ENCODE measurements around the gene ADNP2.
A peak's percentile ranks its signal among the peaks of the same experiment; 100 is the strongest.
"Not testable (repeated sequence)": the region's sequence is repeated elsewhere in the genome, so short reads cannot be mapped to it uniquely, and the experiment has no call there.

ADNP2 gene

GRCh38 chr18:80163183-80163582, 54.1 kb downstream of the ADNP2 start:
- H3K27ac ChIP-seq (ENCODE audit: insufficient read depth in 1 of 2, low read depth in 1 of 2, low read length in 2 of 2, poor library complexity in 1 of 2, severe bottlenecking in 2 of 2) = no peak overlapping the region
- DNase-seq = no peak
- H3K9me3 ChIP-seq (ENCODE audit: control extremely low read depth in 1 of 5, control insufficient read depth in 4 of 5, insufficient read depth in 2 of 5, low read depth in 1 of 5, low read length in 4 of 5) = peaks cover 0 to 15% (median 11%) of the 10 kb centered on the region in 5 experiments
- ChIA-PET POLR2A (interaction anchor here (1.0 kb wide), 1 partner anchor 18 kb away, joined by 3 read pairs; no protein-coding TSS in a partner anchor), CTCF (no interaction called here)
- peaks cover 0 to 4% (median 1%) of the 10 kb centered on the region in 4 experiments for H3K4me1 ChIP-seq (ENCODE audit: control extremely low read depth in 1 of 4, control insufficient read depth in 4 of 4, insufficient read depth in 4 of 4, low read length in 3 of 4)
- no peaks in the 10 kb centered on the region for H3K36me3 ChIP-seq (ENCODE audit: control insufficient read depth in 4 of 4, insufficient read depth in 4 of 4, low read length in 3 of 4)
- peaks cover 0 to 12% (median 0%) of the 10 kb centered on the region in 5 experiments for H3K27me3 ChIP-seq (replicated peaks in 2 of 5; ENCODE audit: control insufficient read depth in 4 of 5, insufficient read depth in 5 of 5, low read length in 4 of 5)
- H3K4me3 ChIP-seq (ENCODE audit: control insufficient read depth in 1 of 7, extremely low read depth in 1 of 7, insufficient read depth in 4 of 7, low read depth in 2 of 7, low read length in 6 of 7) = no peak overlapping the region
- 92% methylated on average over 4 of the region's 7 CpGs for WGBS (ENCODE audit: insufficient coverage)

- POLR2A ChIA-PET; H3K36me3 ChIP-seq (ENCODE audit: control insufficient read depth in 4 of 4, insufficient read depth in 4 of 4, low read length in 3 of 4); H3K4me1 ChIP-seq (ENCODE audit: control extremely low read depth in 1 of 4, control insufficient read depth in 4 of 4, insufficient read depth in 4 of 4, low read length in 3 of 4); CTCF ChIA-PET; H3K4me3 ChIP-seq (ENCODE audit: control insufficient read depth in 1 of 7, extremely low read depth in 1 of 7, insufficient read depth in 4 of 7, low read depth in 2 of 7, low read length in 6 of 7); H3K27ac ChIP-seq (ENCODE audit: insufficient read depth in 1 of 2, low read depth in 1 of 2, low read length in 2 of 2, poor library complexity in 1 of 2, severe bottlenecking in 2 of 2): not testable (repeated sequence)
- H3K9me3 ChIP-seq (ENCODE audit: control extremely low read depth in 1 of 5, control insufficient read depth in 4 of 5, insufficient read depth in 2 of 5, low read depth in 1 of 5, low read length in 4 of 5) = peaks cover 0 to 15% (median 11%) of the 10 kb centered on the region in 5 experiments
- peaks cover 0 to 12% (median 0%) of the 10 kb centered on the region in 5 experiments for H3K27me3 ChIP-seq (replicated peaks in 2 of 5; ENCODE audit: control insufficient read depth in 4 of 5, insufficient read depth in 5 of 5, low read length in 4 of 5)
- DNase-seq = peak in 2 of 3 donors; percentile 13 to 29
- 78% methylated on average over 8 of the region's 9 CpGs for WGBS (ENCODE audit: insufficient coverage)
Measured at GRCh38 chr18:80164727-80165355, 55.8 kb downstream of the ADNP2 start.

- H3K36me3 ChIP-seq (ENCODE audit: control insufficient read depth in 4 of 4, insufficient read depth in 4 of 4, low read length in 3 of 4) = no peaks in the 10 kb centered on the region
- 98% methylated on average over 9 of the region's 10 CpGs for WGBS (ENCODE audit: insufficient coverage)
Measured at GRCh38 chr18:80166240-80166639, 57.2 kb downstream of the ADNP2 start.

GRCh38 chr18:80166725-80167124, 57.7 kb downstream of the ADNP2 start:
- Histone ChIP-seq H3K27ac (ENCODE audit: insufficient read depth in 1 of 2, low read depth in 1 of 2, low read length in 2 of 2, poor library complexity in 1 of 2, severe bottlenecking in 2 of 2) (no peak overlapping the region), H3K36me3 (ENCODE audit: control insufficient read depth in 4 of 4, insufficient read depth in 4 of 4, low read length in 3 of 4) (no peaks in the 10 kb centered on the region), H3K4me1 (ENCODE audit: control extremely low read depth in 1 of 4, control insufficient read depth in 4 of 4, insufficient read depth in 4 of 4, low read length in 3 of 4) (no peaks in the 10 kb centered on the region), H3K9me3 (ENCODE audit: control extremely low read depth in 1 of 5, control insufficient read depth in 4 of 5, insufficient read depth in 2 of 5, low read depth in 1 of 5, low read length in 4 of 5) (peaks cover 0 to 15% (median 11%) of the 10 kb centered on the region in 5 experiments), H3K27me3 (replicated peaks in 2 of 5; ENCODE audit: control insufficient read depth in 4 of 5, insufficient read depth in 5 of 5, low read length in 4 of 5) (peaks cover 0 to 9% (median 2%) of the 10 kb centered on the region in 5 experiments), H3K4me3 (ENCODE audit: control insufficient read depth in 1 of 7, extremely low read depth in 1 of 7, insufficient read depth in 4 of 7, low read depth in 2 of 7, low read length in 6 of 7) (no peak overlapping the region)
- ChIA-PET CTCF (interaction anchor here (1.0 kb wide), 1 partner anchor 9 kb away, joined by 4 read pairs; no protein-coding TSS in a partner anchor), POLR2A (no interaction called here)
- DNase-seq = no peak
- WGBS (ENCODE audit: insufficient coverage) = 96% methylated on average over 6 of the region's 6 CpGs

More at GRCh38 chr18:80166240-80166639, 57.2 kb downstream of the ADNP2 start:
- Histone ChIP-seq H3K4me1 (ENCODE audit: control extremely low read depth in 1 of 4, control insufficient read depth in 4 of 4, insufficient read depth in 4 of 4, low read length in 3 of 4) (no peaks in the 10 kb centered on the region), H3K27me3 (replicated peaks in 2 of 5; ENCODE audit: control insufficient read depth in 4 of 5, insufficient read depth in 5 of 5, low read length in 4 of 5) (peaks cover 0 to 5% (median 0%) of the 10 kb centered on the region in 5 experiments), H3K27ac (ENCODE audit: insufficient read depth in 1 of 2, low read depth in 1 of 2, low read length in 2 of 2, poor library complexity in 1 of 2, severe bottlenecking in 2 of 2) (no peak overlapping the region), H3K4me3 (ENCODE audit: control insufficient read depth in 1 of 7, extremely low read depth in 1 of 7, insufficient read depth in 4 of 7, low read depth in 2 of 7, low read length in 6 of 7) (no peak overlapping the region), H3K9me3 (ENCODE audit: control extremely low read depth in 1 of 5, control insufficient read depth in 4 of 5, insufficient read depth in 2 of 5, low read depth in 1 of 5, low read length in 4 of 5) (peaks cover 0 to 15% (median 11%) of the 10 kb centered on the region in 5 experiments)
- CTCF ChIA-PET = interaction anchor here (1.0 kb wide), 1 partner anchor 9 kb away, joined by 4 read pairs; no protein-coding TSS in a partner anchor
- no peak for DNase-seq
- POLR2A ChIA-PET = no interaction called here

- Histone ChIP-seq H3K4me1 (ENCODE audit: control extremely low read depth in 1 of 4, control insufficient read depth in 4 of 4, insufficient read depth in 4 of 4, low read length in 3 of 4) (no peaks in the 10 kb centered on the region), H3K9me3 (ENCODE audit: control extremely low read depth in 1 of 5, control insufficient read depth in 4 of 5, insufficient read depth in 2 of 5, low read depth in 1 of 5, low read length in 4 of 5) (peaks cover 0 to 15% (median 11%) of the 10 kb centered on the region in 5 experiments), H3K27me3 (replicated peaks in 2 of 5; ENCODE audit: control insufficient read depth in 4 of 5, insufficient read depth in 5 of 5, low read length in 4 of 5) (peaks cover 0 to 12% (median 3%) of the 10 kb centered on the region in 5 experiments), H3K27ac (ENCODE audit: insufficient read depth in 1 of 2, low read depth in 1 of 2, low read length in 2 of 2, poor library complexity in 1 of 2, severe bottlenecking in 2 of 2) (no peak overlapping the region), H3K36me3 (ENCODE audit: control insufficient read depth in 4 of 4, insufficient read depth in 4 of 4, low read length in 3 of 4) (no peaks in the 10 kb centered on the region), H3K4me3 (ENCODE audit: control insufficient read depth in 1 of 7, extremely low read depth in 1 of 7, insufficient read depth in 4 of 7, low read depth in 2 of 7, low read length in 6 of 7) (no peak overlapping the region)
- ChIA-PET CTCF (interaction anchor here (1.9 kb wide), 1 partner anchor 8 kb away, joined by 5 read pairs; no protein-coding TSS in a partner anchor), POLR2A (no interaction called here)
- 97% methylated on average over 9 of the region's 9 CpGs for WGBS (ENCODE audit: insufficient coverage)
- no peak for DNase-seq
Measured at GRCh38 chr18:80167331-80167730, 58.3 kb downstream of the ADNP2 start.

- Histone ChIP-seq H3K4me3 (ENCODE audit: control insufficient read depth in 1 of 7, extremely low read depth in 1 of 7, insufficient read depth in 4 of 7, low read depth in 2 of 7, low read length in 6 of 7) (no peak overlapping the region), H3K27me3 (replicated peaks in 2 of 5; ENCODE audit: control insufficient read depth in 4 of 5, insufficient read depth in 5 of 5, low read length in 4 of 5) (peaks cover 0 to 13% (median 3%) of the 10 kb centered on the region in 5 experiments), H3K27ac (ENCODE audit: insufficient read depth in 1 of 2, low read depth in 1 of 2, low read length in 2 of 2, poor library complexity in 1 of 2, severe bottlenecking in 2 of 2) (no peak overlapping the region), H3K4me1 (ENCODE audit: control extremely low read depth in 1 of 4, control insufficient read depth in 4 of 4, insufficient read depth in 4 of 4, low read length in 3 of 4) (no peaks in the 10 kb centered on the region), H3K9me3 (ENCODE audit: control extremely low read depth in 1 of 5, control insufficient read depth in 4 of 5, insufficient read depth in 2 of 5, low read depth in 1 of 5, low read length in 4 of 5) (peaks cover 0 to 15% (median 11%) of the 10 kb centered on the region in 5 experiments), H3K36me3 (ENCODE audit: control insufficient read depth in 4 of 4, insufficient read depth in 4 of 4, low read length in 3 of 4) (no peaks in the 10 kb centered on the region)
- WGBS (ENCODE audit: insufficient coverage) = 61% methylated on average over 9 of the region's 13 CpGs
- ChIA-PET POLR2A (no interaction called here), CTCF (interaction anchor here (1.9 kb wide), 1 partner anchor 9 kb away, joined by 5 read pairs; no protein-coding TSS in a partner anchor)
- DNase-seq = no peak
Measured at GRCh38 chr18:80167931-80168330, 58.9 kb downstream of the ADNP2 start.

- no CpG with 5 or more reads among the region's 2 CpGs for WGBS (ENCODE audit: insufficient coverage)
- Histone ChIP-seq H3K27me3 (replicated peaks in 2 of 5; ENCODE audit: control insufficient read depth in 4 of 5, insufficient read depth in 5 of 5, low read length in 4 of 5) (peaks cover 0 to 16% (median 3%) of the 10 kb centered on the region in 5 experiments), H3K4me3 (ENCODE audit: control insufficient read depth in 1 of 7, extremely low read depth in 1 of 7, insufficient read depth in 4 of 7, low read depth in 2 of 7, low read length in 6 of 7) (no peak overlapping the region), H3K9me3 (ENCODE audit: control extremely low read depth in 1 of 5, control insufficient read depth in 4 of 5, insufficient read depth in 2 of 5, low read depth in 1 of 5, low read length in 4 of 5) (peaks cover 0 to 15% (median 11%) of the 10 kb centered on the region in 5 experiments), H3K36me3 (ENCODE audit: control insufficient read depth in 4 of 4, insufficient read depth in 4 of 4, low read length in 3 of 4) (no peaks in the 10 kb centered on the region), H3K27ac (ENCODE audit: insufficient read depth in 1 of 2, low read depth in 1 of 2, low read length in 2 of 2, poor library complexity in 1 of 2, severe bottlenecking in 2 of 2) (no peak overlapping the region), H3K4me1 (ENCODE audit: control extremely low read depth in 1 of 4, control insufficient read depth in 4 of 4, insufficient read depth in 4 of 4, low read length in 3 of 4) (no peaks in the 10 kb centered on the region)
- ChIA-PET CTCF (interaction anchor here (1.9 kb wide), 1 partner anchor 9 kb away, joined by 5 read pairs; no protein-coding TSS in a partner anchor), POLR2A (no interaction called here)
- DNase-seq = no peak
Measured at GRCh38 chr18:80168346-80168745, 59.3 kb downstream of the ADNP2 start.
